SK-N-MC (cell line): ENCODE results near the gene MRC2.
A peak's percentile ranks its signal among the peaks of the same experiment; 100 is the strongest.

Source experiments
- DNase-seq: peaks from one replicate; pipeline ENCODE4 v3.0.0-alpha.2; 2011; ENCODE audit warnings: low read depth, low spot score
- H3K27ac ChIP-seq: fragments of 200-600 bp; sonication (generic); 2 replicates; pipeline ENCODE4 v1.5.1; 2016; ENCODE audit warnings: mixed run types
- H3K36me3 ChIP-seq: fragments of 200-600 bp; sonication (generic); 2 replicates; pipeline ENCODE4 v1.6.1; 2017; ENCODE audit warnings: antibody characterized with exemption, low read length, mixed read lengths; ENCODE audit not compliant: insufficient read depth
- H3K4me3 ChIP-seq: fragments of 200-600 bp; sonication (generic); 2 replicates; pipeline ENCODE4 v1.5.1; 2016
- H3K9ac ChIP-seq: fragments of 200-600 bp; sonication (generic); 2 replicates; pipeline ENCODE4 v1.8.0; 2017; ENCODE audit warnings: mixed run types, mixed read lengths; ENCODE audit not compliant: insufficient read length
- H3K9me3 ChIP-seq: fragments of 200-600 bp; sonication (generic); 2 replicates; pipeline ENCODE4 v1.6.1; 2017; ENCODE audit warnings: low read depth, mild to moderate bottlenecking, antibody characterized with exemption, low read length, moderate library complexity, mixed read lengths
- EZH2 ChIP-seq: fragments of 200-600 bp; sonication (generic); IDR thresholded peaks from one replicate; pipeline ENCODE4 v1.6.1; 2017; ENCODE audit warnings: antibody characterized with exemption
- FOXP2 ChIP-seq: optimal IDR thresholded peaks from 2 replicates; pipeline ENCODE3; 2011; ENCODE audit warnings: mild to moderate bottlenecking, moderate library complexity; ENCODE audit not compliant: insufficient read depth; ENCODE audit errors: extremely low read length, control extremely low read depth
- POLR2AphosphoS5 ChIP-seq: IDR thresholded peaks from 2 replicates; pipeline ENCODE4 v1.6.1; 2012; ENCODE audit warnings: mild to moderate bottlenecking, low read depth, low read length, borderline replicate concordance

Gene MRC2

DNA sequence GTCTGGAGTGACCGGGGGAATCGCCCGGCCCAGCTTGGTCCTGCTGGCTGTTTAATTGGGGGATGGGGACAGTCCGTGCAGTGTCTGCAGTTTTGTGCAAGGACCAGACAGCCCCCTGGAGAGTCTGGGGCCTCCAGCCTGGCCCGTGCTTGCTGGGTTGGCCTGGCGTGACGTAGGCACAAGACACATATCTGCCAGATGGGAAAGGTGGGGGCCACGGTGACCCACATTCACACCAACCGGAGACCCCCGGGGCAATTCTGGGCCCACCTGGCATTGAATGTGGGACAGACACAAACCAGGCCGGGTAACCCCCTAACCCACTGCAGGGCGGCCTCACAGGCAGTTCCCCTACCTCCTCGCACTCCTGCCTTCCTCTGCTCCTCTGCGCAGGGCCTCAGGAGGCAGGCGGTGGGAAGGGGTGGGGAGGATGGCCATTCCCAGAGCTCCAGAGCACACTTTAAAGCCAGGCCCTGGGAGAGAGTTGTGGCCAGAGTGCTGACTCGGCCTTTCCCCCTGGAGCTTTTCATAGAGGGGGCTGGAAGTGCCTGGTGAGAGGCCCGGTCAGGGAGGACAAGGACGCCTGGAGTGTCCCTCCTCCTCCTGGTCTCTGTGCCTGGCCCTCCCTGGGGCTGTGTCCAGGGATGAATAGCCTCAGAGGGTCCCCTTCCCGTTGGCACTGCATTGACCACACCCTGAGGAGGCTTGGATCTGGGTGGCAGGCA lies 1.5 kb downstream of the MRC2 start:
- no peaks in the 10 kb centered on the region for H3K9me3 ChIP-seq
- no peak for DNase-seq
- no peaks in the 10 kb centered on the region; the same call in 1 of the 2 replicates for H3K36me3 ChIP-seq
- H3K9ac ChIP-seq, result peak overlapping the region; percentile 86
- TF ChIP-seq EZH2 (no peak), FOXP2 (no peak), POLR2AphosphoS5 (no peak)
- peak overlapping the region; percentile 82 for H3K27ac ChIP-seq
- peak overlapping the region; percentile 92 for H3K4me3 ChIP-seq

DNA sequence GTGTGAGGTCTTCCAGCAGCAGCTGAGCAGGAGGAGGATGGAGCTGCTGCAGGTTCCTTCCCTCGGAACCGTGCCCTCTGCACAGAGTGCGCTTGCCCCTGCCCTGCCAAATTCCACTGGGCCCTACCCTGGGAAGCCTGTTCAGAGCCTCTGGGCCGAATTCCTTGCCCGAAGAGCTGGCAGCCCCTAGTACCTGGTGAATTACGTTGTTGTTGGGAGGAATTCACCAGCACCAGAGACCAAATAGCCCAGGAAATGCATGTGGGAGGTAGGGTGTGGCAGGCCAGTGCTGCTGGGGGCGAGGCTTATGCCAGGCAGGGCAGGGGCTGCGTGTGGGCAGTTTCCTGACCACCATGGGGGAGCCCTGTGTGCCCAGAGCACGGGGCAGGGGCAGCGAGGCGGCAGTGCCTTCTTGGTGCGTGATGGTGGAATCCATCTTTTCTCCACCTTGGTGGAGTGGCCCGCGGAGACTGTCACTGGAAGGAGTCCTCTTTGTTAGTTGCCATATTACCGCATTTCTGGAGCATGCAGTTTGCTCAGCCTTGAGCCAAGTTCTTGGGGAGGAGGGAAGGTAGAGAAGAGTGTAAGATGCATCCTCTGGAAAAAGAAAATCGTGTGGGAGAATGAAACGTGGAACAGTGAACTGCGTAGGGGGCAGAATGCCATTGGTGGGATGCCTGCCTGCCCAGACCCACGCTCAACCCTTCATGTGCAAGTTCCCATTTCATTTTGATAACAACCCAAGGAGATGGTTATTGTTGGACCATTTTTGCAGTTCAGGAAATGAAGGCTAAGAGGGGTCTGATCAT lies 2.3 kb downstream of the MRC2 start:
- Histone ChIP-seq H3K9ac (no peak overlapping the region), H3K36me3 (no peaks in the 10 kb centered on the region; the same call in 1 of the 2 replicates), H3K27ac (no peak overlapping the region), H3K4me3 (peak overlapping the region; percentile 92), H3K9me3 (no peaks in the 10 kb centered on the region)
- TF ChIP-seq EZH2 (no peak), POLR2AphosphoS5 (no peak), FOXP2 (no peak)
- no peak for DNase-seq

DNA sequence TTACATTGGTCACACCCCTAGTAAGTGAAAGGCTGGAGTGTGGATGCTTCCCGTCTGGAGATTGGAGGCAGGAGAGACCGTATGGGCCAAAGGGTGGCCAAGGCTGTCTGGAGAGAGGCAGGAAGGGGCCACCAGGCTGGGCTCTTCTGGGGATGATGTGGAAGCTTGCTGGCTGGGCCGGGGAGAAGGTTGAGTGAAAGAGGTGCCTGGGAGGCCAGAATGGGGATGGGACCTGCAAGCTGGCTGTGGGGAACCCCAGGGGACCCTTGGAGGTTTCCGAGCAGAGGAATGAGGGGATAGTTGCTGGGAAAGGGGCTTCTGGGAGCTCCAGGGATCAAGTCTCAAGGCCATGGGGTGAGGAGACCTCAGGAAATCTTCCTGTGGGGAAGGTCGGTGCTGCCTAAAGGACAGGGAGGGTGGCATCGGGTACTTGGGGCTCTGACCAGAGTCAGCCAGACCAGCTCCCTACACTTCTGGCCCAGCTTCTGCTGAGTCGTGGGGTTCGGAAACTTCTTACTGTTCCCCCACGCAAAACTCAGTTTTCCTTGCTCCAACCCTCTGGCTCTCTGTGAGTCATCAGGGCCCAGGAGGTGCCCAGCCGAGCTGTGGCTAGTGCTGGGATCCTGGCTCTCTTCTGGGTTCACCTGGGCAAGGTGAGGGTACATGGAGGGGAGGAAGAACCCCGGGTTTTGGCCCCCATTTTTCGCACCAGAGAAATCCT lies 3.1 kb downstream of the MRC2 start:
- DNase-seq, result no peak
- H3K9ac ChIP-seq, result no peak overlapping the region
- peak overlapping the region; percentile 16; the same call in 1 of the 2 replicates for H3K27ac ChIP-seq
- 0 out of 2 replicates have a peak overlapping the region, but pooled peaks have one; percentile 10 for H3K4me3 ChIP-seq
- H3K36me3 ChIP-seq, result peaks cover 5% of the 10 kb centered on the region; the same call in 1 of the 2 replicates
- TF ChIP-seq FOXP2 (no peak), EZH2 (no peak), POLR2AphosphoS5 (no peak)
- H3K9me3 ChIP-seq, result no peaks in the 10 kb centered on the region

DNA sequence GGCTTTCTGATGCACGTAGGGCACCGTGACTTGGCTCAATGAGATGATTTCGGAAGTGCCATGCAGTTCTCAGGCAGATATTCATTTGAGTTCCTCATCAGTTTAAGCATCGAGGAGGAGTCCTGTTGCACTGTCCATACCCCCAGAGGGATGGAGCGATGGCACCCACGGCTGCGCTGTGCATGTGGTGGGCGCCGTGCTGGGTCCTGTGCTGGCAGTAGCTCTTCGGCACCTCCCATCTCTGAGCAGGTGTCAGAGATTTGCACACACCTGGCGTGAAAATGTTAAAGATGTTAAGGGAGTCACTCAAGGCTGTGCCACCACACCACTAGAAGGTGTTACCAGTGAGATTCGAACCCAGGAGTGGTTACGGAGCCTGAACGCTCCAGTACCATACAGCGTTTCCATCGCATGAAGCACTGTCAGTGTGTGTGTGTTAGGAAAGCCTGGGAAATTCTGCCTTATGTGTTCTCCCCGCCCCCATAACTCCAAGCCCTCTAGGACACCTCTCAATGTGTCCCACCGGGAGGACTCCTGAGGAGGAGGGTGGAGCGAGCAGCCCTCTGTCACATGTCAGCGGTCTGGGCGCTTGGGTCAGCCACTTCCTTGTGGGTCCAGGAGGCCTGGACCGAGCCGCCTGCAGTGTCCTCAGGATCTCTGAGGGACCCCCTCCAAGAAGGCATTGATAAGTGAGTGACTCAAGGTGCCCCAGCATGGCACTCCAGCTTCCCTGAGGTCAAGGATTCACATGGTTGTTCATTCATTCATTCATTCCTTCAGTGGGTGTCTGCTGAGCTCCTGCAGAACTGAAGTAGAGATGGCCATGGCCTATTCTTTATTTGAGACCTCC lies 3.8 kb downstream of the MRC2 start:
- peaks cover 5% of the 10 kb centered on the region; the same call in 1 of the 2 replicates for H3K36me3 ChIP-seq
- H3K9me3 ChIP-seq, result no peaks in the 10 kb centered on the region
- H3K9ac ChIP-seq, result no peak overlapping the region
- no peak overlapping the region for H3K27ac ChIP-seq
- H3K4me3 ChIP-seq, result no peak overlapping the region
- no peak for DNase-seq
- TF ChIP-seq EZH2 (no peak), FOXP2 (no peak), POLR2AphosphoS5 (no peak)

DNA sequence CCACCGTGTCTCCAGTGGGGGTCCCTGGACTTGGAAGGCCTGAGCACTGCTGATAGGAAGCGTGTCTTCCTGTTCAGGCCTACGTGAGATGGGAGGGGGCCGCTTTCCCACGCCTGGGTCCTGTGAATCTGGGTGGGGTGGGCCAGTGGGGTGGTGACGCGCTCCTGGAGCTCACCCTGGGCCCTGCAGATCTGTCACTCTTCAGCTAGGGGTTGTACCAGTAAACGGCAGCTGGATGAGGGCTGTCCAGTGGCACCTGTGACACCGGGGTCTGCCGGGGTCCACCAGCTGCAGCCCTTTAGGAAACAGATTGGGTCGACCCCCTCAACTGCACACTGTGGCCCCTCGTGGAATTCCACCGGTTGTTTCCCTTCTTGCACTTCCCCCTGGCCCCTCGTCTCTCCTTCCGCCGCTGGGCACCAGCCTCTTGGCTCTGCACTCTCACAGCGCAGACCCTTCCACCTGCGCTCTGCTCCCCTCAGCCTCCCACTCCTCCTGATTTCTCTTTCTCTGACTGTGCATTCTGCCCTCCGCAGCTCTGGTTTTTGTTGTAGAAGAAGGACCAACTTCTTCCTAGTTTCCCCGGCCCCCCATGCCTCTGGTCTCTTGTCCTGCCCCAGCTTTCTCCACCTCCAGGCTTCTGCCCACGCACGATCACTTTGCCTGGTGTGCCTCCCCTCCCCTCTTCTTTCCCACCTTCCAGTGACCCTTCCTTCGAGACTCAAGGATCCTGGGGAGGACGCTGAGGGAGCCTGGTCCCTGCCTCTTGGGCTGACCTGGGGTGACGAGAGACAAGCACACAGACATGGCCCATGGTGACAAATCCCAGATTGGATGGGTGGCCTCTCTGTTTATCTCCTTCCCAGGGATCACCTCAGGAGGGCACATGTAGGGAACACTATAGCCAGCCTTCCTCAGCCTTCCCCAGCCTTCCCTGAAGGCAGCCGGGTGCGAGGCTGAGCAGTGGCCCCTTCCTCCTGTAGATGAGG lies 4.8 kb downstream of the MRC2 start:
- Histone ChIP-seq H3K36me3 (peaks cover 5% of the 10 kb centered on the region; the same call in 1 of the 2 replicates), H3K27ac (peak overlapping the region; percentile 67; the same call in 1 of the 2 replicates), H3K9ac (peak overlapping the region; percentile 23), H3K4me3 (no peak overlapping the region), H3K9me3 (no peaks in the 10 kb centered on the region)
- no peak for DNase-seq
- no peak for TF ChIP-seq FOXP2
- TF ChIP-seq EZH2, result no peak
- TF ChIP-seq POLR2AphosphoS5, result no peak

DNA sequence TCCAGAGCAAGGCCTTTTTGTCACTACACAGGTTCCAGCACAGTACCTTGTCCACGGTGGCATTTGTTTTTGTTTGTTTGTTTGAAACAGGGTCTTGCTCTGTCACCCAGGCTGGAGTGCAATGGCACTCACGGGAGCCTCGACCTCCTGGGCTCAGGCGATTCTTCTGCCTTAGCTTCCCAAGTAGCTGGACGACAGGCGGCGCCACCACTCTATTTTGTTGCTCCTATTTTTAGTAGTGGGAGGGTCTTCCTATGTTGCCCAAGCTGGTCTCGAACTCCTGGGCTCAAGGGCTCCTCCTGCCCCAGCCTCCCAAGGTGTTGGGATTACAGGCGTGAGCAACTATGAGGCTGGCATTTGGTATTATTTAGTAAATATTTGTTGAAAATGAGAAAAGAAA lies 10.3 kb downstream of the MRC2 start:
- Histone ChIP-seq H3K4me3 (no peak overlapping the region), H3K27ac (no peak overlapping the region), H3K9me3 (no peaks in the 10 kb centered on the region), H3K36me3 (peaks cover 7% of the 10 kb centered on the region; the same call in 1 of the 2 replicates), H3K9ac (no peak overlapping the region)
- no peak for DNase-seq
- no peak for TF ChIP-seq POLR2AphosphoS5
- TF ChIP-seq EZH2, result no peak
- no peak for TF ChIP-seq FOXP2
